OCI-LY7 (cell line): Measurements from ENCODE around the gene TXNL1. TPM values are rescaled to one million over a fixed set of nuclear protein-coding genes. Genes with fewer than 3 reads are reported as not detected.

Source experiments
- BruUV-seq: library from RNA; stranded (reverse); fragments of 400-500 nt; replicated peaks from 2 replicates; lab custom pipeline; 2021; lab: Mats Ljungman, UMichigan
- CTCF ChIA-PET: fragments of 300-600 bp; sonication (Branson Sonifier 250); formaldehyde crosslinking; loops from one replicate; lab custom pipeline; 2022; ENCODE audit warnings: antibody characterized with exemption; ENCODE audit not compliant: unreplicated experiment; lab: Charles Lee
- POLR2A ChIA-PET: fragments of 300-600 bp; sonication (Branson Sonifier 250); formaldehyde crosslinking; loops from one replicate; lab custom pipeline; 2022; ENCODE audit warnings: antibody characterized with exemption; lab: Charles Lee
- DNase-seq: peaks from one replicate; pipeline ENCODE4 v3.0.0-alpha.2; 2015; ENCODE audit warnings: low spot score
- H2AFZ ChIP-seq: fragments of 200-600 bp; sonication (generic), shearing (Covaris generic); 2 replicates; pipeline ENCODE4 v1.6.1; 2014; ENCODE audit warnings: mild to moderate bottlenecking, antibody characterized with exemption, low read length, moderate library complexity
- H3K27ac ChIP-seq: fragments of 200-600 bp; sonication (generic); 2 replicates; pipeline ENCODE4 v1.5.1; 2014; ENCODE audit warnings: mixed run types, low read depth, mild to moderate bottlenecking, moderate library complexity, low read length, inconsistent platforms; ENCODE audit not compliant: poor library complexity, severe bottlenecking
- H3K36me3 ChIP-seq: fragments of 200-600 bp; sonication (generic); 2 replicates; pipeline ENCODE4 v1.6.1; 2014; ENCODE audit warnings: mild to moderate bottlenecking, antibody characterized with exemption, low read length, moderate library complexity, mixed read lengths; ENCODE audit not compliant: insufficient read depth
- H3K4me1 ChIP-seq: fragments of 200-600 bp; sonication (generic); 2 replicates; pipeline ENCODE4 v1.5.1; 2014; ENCODE audit warnings: mild to moderate bottlenecking, low read length; ENCODE audit not compliant: insufficient read depth, poor library complexity, severe bottlenecking
- H3K4me2 ChIP-seq: fragments of 200-600 bp; sonication (generic); 2 replicates; pipeline ENCODE4 v1.6.1; 2014; ENCODE audit warnings: mild to moderate bottlenecking, low read length
- H3K4me3 ChIP-seq: fragments of 200-600 bp; sonication (generic); 2 replicates; pipeline ENCODE4 v1.5.1; 2014; ENCODE audit warnings: mild to moderate bottlenecking, low read depth, low read length; ENCODE audit not compliant: poor library complexity, severe bottlenecking
- H3K79me2 ChIP-seq: fragments of 200-600 bp; sonication (generic); 2 replicates; pipeline ENCODE4 v1.6.1; 2016; ENCODE audit warnings: low read depth, mild to moderate bottlenecking, low read length, moderate library complexity, mixed read lengths; ENCODE audit not compliant: insufficient read depth
- H3K9me2 ChIP-seq: fragments of 200-600 bp; sonication (generic); 2 replicates; pipeline ENCODE4 v1.6.1; 2016; ENCODE audit warnings: mild to moderate bottlenecking, low read length, mixed read lengths; ENCODE audit not compliant: insufficient read depth
- H3K9me3 ChIP-seq: fragments of 200-600 bp; sonication (generic); 2 replicates; pipeline ENCODE4 v1.6.1; 2014; ENCODE audit warnings: mild to moderate bottlenecking, mixed run types, low read length, mixed read lengths
- H4K20me1 ChIP-seq: fragments of 200-600 bp; sonication (generic); 2 replicates; pipeline ENCODE4 v1.6.1; 2014; ENCODE audit warnings: mild to moderate bottlenecking, antibody characterized with exemption, low read length, moderate library complexity, mixed read lengths; ENCODE audit not compliant: insufficient read depth
- EZH2phosphoT487 ChIP-seq: fragments of 200-600 bp; sonication (generic); IDR thresholded peaks from 2 replicates; pipeline ENCODE4 v1.6.1; 2018; ENCODE audit warnings: low read depth, borderline replicate concordance, mild to moderate bottlenecking, mixed run types, antibody characterized with exemption, low read length, moderate library complexity, mixed read lengths
- intact Hi-C: fragments of 100-400 bp; cut with micrococcal nuclease; formaldehyde crosslinking; loops from one replicate; pipeline ENCODE4 v1.10.0; 2022; ENCODE audit not compliant: unreplicated experiment
- total RNA-seq, 2 experiments: library from RNA; depleted of rRNA in 1 of 2; stranded (reverse); fragments of >200 nt in 1 of 2; shearing (Covaris generic) in 1 of 2; gene quantifications; 2 replicates each; pipeline ENCODE4 v1.2.3, GENCODE V29; 2014 to 2022
- TF ChIP-seq, protein P1 (sequence below): fragments of 200-600 bp; sonication (generic); conservative IDR thresholded peaks from 2 replicates; pipeline ENCODE4 v1.5.1; 2014; ENCODE audit warnings: mild to moderate bottlenecking, antibody characterized with exemption, low read length, moderate library complexity, mixed read lengths

The TXNL1 gene
- total RNA-seq, 2 experiments from 2014 or later: 13.9 to 42.5 TPM

DNA sequence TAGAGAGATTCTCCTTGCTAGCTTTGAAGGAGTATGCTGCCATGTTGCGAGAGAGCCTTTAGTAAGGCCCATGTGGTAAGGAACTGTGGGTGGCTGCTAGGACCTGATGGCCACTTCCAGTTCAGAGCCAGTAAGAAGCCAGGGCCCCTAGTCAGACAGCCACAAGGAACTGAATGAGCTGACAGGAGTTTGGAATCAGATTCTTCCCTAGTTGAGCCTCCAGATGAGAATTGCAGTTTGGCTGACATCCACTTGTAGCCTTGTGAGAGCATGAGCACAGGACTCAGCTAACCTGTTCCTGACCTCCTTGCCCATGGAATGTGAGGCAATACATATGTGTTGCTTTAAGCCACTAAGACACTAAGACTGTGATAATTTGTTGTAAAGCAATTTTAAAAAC, 11.6 kb upstream of the TXNL1 start:
- Histone ChIP-seq H2AFZ (no peak overlapping the region; the same call in 1 of the 2 replicates), H3K27ac (no peak overlapping the region), H4K20me1 (no peaks in the 10 kb centered on the region), H3K4me2 (peak overlapping the region; percentile 81; the same call in 1 of the 2 replicates), H3K36me3 (no peaks in the 10 kb centered on the region; the same call in 1 of the 2 replicates), H3K9me3 (no peaks in the 10 kb centered on the region), H3K4me1 (peaks cover 10% of the 10 kb centered on the region), H3K9me2 (no peaks in the 10 kb centered on the region), H3K79me2 (peaks cover 29% of the 10 kb centered on the region), H3K4me3 (no peak overlapping the region)
- TF ChIP-seq, protein P1, sequence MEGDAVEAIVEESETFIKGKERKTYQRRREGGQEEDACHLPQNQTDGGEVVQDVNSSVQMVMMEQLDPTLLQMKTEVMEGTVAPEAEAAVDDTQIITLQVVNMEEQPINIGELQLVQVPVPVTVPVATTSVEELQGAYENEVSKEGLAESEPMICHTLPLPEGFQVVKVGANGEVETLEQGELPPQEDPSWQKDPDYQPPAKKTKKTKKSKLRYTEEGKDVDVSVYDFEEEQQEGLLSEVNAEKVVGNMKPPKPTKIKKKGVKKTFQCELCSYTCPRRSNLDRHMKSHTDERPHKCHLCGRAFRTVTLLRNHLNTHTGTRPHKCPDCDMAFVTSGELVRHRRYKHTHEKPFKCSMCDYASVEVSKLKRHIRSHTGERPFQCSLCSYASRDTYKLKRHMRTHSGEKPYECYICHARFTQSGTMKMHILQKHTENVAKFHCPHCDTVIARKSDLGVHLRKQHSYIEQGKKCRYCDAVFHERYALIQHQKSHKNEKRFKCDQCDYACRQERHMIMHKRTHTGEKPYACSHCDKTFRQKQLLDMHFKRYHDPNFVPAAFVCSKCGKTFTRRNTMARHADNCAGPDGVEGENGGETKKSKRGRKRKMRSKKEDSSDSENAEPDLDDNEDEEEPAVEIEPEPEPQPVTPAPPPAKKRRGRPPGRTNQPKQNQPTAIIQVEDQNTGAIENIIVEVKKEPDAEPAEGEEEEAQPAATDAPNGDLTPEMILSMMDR: no peak
- no peak for TF ChIP-seq EZH2phosphoT487
- DNase-seq: no peak
- intact Hi-C loops: no loop called here
- ChIA-PET POLR2A (interaction anchor here (1.3 to 3.5 kb wide), 2 partner anchors 9 to 32 kb away, joined by 3 to 25 read pairs; no protein-coding TSS in a partner anchor), CTCF (no interaction called here)
- no TSS peak for BruUV-seq

DNA sequence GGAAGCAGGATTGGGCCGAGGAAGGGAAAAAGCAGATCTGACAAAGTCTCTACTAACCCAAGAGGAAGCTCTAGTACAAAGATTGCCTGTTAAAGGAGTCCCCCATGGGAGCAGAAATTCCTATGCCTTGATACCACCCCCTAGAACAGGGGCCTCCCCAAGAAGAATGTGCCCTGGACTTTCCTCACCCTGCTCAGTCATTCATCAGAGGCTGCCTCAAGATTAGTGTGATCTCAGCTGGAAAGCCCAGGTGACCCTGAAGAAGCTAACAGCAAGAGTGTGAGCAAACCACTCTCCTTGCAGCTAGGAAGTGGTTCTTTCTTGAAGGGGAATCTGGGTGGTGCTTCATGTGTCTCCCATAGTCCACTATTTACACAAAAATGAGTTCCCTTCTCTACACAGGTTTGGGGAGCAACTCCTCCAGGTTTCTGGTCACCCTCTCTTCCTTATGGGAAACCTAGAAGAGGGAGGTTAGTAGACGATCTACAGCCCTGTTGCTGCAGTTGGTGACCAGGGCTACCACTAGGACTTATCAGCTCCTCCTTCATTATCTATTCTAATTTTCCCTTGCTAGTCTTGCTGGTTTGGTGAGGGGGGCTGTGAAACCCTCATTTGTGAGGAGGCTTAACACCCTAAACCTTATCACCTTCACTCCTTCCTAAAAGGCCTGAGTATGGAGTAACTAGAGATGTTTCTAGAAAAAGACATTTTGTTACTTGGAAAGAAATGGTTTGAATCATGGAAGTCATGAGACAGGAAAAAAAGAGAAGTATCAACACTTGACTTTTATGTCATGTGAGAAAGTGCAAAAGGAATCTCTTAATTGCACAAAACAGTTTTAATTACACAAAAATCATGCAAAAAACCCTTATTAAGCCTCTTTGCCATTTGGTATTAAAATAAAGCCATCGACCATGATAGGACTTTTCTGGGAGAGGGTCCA, 9.8 kb upstream of the TXNL1 start:
- TF ChIP-seq, protein P1: no peak
- TF ChIP-seq EZH2phosphoT487: no peak
- no peaks in the 10 kb centered on the region for H4K20me1 ChIP-seq
- H3K4me2 ChIP-seq: no peak overlapping the region
- no peak overlapping the region for H2AFZ ChIP-seq
- DNase-seq: no peak
- ChIA-PET POLR2A (interaction anchor here (0.6 to 1.4 kb wide), 2 partner anchors 8 to 1199 kb away, joined by 4 to 5 read pairs; no protein-coding TSS in a partner anchor), CTCF (no interaction called here)
- no peaks in the 10 kb centered on the region for H3K9me3 ChIP-seq
- H3K27ac ChIP-seq: no peak overlapping the region
- H3K9me2 ChIP-seq: no peaks in the 10 kb centered on the region
- no peaks in the 10 kb centered on the region for H3K36me3 ChIP-seq
- intact Hi-C loops: no loop called here
- BruUV-seq: no TSS peak
- H3K4me3 ChIP-seq: no peak overlapping the region
- peaks cover 17% of the 10 kb centered on the region; the same call in 1 of the 2 replicates for H3K79me2 ChIP-seq
- H3K4me1 ChIP-seq: peaks cover 10% of the 10 kb centered on the region
